GM11168 (cell line): ENCODE data around the gene KDM4D.
"Not testable (repeated sequence)": the region's sequence is repeated elsewhere in the genome, so short reads cannot be mapped to it uniquely, and the experiment has no call there.

ENCODE experiments used
- in situ Hi-C: fragments of 300-500 bp; cut with MboI; formaldehyde crosslinking; loops from one replicate; pipeline ENCODE4 v1.12.0; 2022; ENCODE audit warnings: low sequenced_read_pairs; ENCODE audit not compliant: unreplicated experiment

The KDM4D gene

DNA sequence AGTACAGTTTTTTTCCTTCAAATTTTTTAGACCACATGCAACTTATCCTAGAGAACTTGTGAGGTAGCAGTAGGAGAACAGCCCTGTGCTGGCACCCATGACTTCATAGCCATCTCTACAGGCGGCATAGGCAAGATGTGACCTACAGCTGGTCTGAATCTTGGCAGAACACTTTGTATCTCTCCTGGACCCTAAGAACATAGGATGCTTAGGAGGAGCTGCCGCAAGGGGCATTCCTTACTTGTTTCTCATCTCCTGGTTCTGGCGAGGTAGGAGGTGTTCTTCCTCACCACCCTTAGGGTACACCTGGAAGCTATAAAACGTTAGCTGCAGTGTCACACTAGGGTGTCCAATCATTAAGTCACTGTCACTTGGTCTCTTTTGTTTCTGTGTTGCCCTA, 16.5 kb upstream of the KDM4D start:
- in situ Hi-C loops, result no loop called here

DNA sequence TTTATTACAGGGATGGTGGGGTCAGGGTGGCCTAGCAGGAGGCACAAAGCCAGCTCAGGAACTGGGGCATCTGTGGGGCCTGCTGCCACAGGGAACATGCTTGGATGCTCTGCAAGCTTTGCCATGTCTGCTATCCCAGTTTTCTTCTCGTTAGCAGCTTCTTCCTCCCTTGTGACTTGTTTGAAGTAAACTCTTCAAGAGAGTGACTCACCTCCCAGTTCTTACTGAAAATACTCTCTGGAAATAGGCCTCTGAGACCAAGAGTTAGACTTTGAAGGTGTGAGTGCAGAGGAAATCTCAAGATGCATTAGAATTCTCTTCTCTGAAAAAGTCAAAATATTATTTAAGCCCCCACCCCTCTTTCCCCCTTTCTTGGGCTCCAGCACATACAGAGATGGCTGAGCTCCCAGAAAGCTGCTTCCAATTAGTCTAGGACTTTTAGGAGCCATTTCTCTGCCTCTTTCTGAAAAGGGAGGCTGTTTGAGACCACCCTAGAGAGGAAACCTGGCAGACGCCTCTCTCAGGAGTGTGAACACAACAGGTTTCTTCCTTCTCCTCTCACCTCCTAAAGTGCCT, 15.3 kb upstream of the KDM4D start:
- in situ Hi-C loops, result no loop called here

DNA sequence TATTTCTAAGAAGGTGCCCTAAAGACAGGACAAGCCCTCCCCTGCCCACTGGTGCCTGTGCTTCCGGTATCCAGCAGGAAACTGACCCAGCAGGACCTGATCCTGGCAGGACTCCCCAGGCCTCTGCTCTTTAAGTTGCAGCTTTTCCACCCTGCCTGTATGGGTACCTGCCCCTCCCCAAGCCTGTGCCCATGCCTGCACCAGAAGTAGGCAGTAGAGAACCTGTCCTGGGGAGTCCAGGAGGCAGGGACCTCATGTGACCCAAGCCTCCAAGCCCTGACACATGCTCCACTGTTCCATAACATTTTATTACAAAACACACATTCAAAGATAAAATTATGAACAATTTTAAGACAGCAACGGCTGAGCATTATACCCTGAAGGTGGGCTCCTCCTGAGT, 14.3 kb upstream of the KDM4D start:
- in situ Hi-C loops, result no loop called here

DNA sequence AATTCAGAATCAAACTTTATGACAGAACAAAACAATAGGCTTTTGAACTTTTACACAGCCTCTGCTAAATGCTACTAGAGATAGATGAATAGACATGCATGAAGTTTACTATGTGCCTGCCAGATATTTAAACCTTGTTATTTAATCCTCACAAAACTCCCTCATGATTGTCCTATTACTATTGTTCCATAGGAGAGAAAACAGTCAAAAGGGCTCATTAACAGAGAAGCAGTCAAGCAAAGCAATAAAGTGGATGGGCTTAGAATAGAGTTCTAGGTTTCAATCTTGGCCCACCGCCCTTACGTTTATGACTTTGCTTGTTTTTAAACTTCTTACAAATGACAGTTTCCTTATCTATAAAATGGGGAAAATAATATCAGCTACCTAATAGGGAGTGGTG, 13.0 kb upstream of the KDM4D start:
- in situ Hi-C loops, result no loop called here

DNA sequence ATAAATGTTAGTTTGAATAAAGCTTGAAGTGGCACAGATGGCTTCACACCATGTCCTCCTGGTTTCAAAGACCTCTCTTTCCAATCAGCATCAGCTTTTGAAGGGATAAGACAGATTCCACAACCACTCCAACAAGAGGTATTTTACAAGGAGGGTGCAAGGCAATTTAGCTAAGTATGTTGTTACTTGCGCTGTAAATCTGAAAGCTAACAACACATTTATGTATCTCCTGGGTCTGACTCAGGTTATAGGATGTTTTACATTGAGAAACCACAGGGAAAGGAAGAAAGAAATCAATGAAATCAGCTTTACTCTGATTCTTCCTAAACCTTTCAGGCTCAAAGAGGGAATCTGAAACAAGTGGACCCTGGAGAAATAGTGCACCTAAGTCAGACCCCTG, 12.3 kb upstream of the KDM4D start:
- in situ Hi-C loops, result no loop called here

DNA sequence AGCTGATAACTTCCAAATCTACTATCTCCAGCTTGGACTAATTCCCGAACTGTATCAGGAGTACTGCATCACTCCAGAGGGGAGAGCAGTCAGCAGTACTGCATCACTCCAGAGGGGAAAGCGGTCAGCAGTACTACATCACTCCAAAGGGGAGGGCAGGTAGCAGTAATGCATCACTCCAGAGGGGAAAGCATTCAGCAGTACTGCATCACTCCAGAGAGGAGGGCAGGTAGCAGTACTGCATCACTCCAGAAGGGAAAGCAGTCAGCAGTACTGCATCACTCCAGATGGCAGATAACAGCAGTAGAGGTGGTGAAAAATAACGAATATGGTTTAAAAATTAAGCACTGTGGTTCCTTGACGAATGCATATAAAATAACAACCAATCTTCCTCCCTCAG, 8.6 kb upstream of the KDM4D start:
- in situ Hi-C loops, result no loop called here

DNA sequence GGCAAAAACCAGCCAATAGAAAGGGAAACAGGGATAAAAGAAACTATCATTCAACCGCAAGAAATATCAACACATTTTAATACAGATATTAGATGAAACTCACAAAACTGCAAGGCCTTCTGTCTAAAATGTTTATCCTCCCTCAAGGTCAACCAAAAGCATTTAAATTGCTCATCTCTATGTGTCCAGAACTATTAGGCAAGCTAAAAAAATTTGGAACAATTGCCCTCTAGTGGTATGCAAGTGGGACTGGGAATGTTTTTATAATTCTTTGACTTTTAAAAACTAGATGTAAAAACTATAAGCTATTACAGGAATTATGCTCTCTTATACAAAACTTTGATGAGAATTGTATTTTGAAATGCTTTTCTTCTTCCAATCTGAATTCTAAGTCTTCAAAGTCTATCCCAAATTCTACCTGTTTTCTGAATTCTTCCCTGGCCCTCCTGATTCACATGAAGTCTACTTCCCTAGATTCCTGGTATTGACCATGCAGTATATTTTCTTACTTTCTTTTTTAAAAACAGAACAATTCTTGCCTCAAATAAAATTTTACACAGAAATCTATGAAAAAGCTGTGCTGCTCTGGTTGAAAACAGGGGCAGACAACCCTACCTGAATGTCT, 5.1 kb upstream of the KDM4D start:
- in situ Hi-C loops, result no loop called here

DNA sequence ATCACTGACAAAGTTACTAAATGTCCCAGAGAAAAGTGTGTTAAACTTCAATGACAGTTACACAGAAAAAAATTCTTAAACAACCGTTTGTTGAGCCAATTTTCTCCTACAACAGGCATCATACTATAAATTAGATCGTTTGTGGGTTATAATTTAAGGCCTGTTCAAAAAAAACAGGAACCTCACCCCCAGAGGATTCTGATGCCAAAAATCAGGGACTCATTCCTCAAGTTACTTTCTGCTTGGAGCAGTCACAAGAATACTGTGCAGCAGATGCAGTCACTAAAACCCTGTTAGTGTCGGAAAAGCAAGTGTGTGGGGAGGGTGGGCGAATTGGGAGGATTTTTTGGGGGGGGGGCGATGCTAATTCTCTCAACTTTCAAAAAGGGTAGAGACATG, 810 bp upstream of the KDM4D start:
- in situ Hi-C loops, result no loop called here

DNA sequence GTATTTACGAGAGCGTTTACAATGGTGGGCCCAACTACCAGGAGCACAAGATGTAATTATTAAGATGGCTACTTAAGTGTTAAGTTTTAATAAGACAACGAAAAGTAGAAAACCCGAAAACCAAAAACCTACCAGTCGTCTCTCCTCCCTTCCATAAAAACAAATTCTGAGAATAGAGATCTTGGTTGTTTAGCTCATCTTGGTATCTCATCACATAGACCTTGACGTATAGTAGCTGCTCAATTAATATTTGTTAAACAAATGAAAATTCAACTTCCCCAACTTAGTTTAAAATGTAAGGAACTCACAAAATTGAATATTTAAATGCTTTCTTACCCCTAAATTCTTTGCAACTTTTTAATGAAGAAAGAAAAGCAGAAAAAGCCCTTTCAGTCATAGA, 669 bp downstream of the KDM4D start:
- in situ Hi-C loops, result no loop called here

DNA sequence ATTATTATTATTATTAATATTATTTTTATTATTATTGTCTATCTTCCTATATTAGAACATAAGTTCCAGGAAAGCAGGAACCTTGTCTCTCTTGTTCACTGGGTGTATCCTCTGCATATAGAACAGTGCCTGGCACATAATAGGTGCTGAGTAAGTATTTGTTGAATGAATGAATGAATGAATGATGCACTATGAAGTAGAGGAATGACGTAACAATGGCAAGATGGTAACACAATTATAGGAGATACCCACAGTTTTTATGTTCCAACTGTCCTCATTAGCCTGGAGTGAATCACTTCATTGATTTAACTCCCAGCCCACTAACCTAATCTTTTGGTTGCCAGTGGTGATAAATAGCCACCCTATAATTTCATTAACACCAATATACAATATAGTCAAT, 2.1 kb downstream of the KDM4D start:
- in situ Hi-C loops, result no loop called here

DNA sequence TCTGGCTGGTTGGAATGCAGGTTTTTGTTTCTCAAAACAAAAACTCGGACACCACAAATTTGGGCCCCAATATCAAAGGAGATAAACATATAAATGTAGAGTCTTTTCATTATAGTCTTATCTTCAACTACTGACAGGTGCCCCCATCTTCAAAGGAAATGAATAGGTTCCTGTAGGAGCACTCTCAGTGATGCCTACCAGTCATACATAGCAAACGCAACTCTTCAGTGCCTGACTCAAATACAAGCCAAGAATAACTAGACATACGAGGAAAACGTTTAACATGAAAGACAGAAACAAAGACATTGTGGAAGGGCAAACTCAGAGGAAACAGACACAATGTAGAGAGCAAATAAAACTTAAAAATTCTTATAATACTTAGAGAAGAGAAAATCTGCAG, 13.9 kb downstream of the KDM4D start:
- in situ Hi-C loops, result no loop called here

DNA sequence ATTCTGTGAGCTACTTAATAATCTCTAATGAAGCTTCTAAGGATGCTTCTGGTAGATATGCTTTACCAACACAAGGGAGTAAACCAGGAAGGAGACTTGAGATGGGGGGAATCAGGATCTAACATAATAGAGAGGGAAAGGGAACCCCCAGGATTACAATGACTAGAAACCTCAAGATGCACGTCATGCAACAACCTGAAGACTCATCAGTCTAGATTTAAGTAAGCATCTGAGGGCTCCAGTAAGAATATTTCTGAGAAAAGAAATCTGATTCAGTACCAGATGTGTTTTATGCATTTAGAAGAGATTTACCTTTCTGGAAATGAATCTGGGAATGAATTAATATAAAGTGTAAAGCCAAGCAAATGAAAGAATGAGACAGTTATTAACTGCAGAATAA, 15.2 kb downstream of the KDM4D start:
- in situ Hi-C loops, result no loop called here

DNA sequence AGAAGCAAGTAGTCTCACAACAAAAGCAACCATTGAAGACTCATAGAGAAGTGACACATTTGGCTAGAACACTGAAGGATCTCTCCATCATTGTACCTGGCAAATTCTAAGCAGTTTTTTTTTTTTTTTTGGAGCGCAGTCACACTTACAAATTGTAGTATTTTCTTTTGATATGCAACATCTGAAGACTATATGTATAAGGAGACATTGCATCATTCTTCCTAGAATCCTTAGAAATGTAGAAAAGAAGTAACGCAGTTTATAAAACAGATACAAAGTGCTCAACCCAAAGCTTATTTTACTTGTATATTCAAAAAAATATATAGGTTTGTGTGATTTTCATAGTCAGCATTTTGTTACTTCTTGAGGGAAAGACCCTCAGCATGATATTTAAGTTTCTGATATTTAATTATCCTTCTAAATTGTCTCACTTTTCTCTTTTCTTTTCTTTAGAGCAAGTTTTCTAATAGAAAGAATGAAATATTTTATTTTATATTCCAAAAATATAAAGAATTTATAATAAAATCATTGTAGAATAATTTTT, 20.0 kb downstream of the KDM4D start:
- in situ Hi-C loops, result no loop called here

DNA sequence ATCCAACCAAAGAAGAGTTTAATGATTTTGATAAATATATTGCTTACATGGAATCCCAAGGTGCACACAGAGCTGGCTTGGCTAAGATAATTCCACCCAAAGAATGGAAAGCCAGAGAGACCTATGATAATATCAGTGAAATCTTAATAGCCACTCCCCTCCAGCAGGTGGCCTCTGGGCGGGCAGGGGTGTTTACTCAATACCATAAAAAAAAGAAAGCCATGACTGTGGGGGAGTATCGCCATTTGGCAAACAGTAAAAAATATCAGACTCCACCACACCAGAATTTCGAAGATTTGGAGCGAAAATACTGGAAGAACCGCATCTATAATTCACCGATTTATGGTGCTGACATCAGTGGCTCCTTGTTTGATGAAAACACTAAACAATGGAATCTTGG, 23.9 kb downstream of the KDM4D start:
- in situ Hi-C loops, result no loop called here

DNA sequence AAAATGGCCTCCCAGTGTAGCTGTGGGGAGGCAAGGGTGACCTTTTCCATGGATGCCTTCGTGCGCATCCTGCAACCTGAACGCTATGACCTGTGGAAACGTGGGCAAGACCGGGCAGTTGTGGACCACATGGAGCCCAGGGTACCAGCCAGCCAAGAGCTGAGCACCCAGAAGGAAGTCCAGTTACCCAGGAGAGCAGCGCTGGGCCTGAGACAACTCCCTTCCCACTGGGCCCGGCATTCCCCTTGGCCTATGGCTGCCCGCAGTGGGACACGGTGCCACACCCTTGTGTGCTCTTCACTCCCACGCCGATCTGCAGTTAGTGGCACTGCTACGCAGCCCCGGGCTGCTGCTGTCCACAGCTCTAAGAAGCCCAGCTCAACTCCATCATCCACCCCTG, 24.8 kb downstream of the KDM4D start:
- in situ Hi-C loops, result no loop called here

DNA sequence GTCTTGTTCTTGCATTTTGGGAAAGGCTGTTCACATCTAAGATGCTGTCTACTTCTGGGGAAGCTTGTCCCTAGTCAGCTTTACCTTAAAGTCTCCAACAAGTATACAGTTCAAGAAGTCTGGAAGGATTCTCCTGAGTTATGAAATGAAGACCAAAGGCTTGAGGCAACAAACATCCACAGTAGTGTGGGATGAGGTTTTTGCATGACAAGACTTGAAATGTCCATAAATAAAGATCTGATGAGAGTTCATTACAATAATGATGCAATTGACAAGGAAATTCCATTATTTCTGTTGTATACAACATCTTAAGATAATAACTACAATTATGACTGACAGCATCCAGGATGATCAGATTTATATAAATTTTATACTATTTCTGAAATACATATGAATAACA, 30.2 kb downstream of the KDM4D start:
- in situ Hi-C loops, result no loop called here

DNA sequence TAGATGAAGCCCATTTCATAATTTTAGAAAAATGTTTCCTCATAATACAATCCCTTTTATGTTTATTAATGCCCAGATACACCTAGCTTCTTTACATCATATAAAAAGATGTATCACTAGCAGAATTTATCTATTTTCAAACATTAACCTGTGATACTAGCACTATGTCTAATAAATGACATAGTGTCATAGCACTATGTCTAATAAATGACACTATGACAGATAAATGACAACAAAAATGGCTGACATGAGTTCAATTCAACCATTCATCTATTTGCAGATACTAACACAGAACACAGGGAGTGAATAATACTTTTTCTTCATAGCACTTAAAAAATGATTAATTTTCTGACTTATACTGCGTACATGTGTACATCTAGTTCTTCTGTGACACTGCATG, 32.1 kb downstream of the KDM4D start:
- in situ Hi-C loops, result no loop called here

DNA sequence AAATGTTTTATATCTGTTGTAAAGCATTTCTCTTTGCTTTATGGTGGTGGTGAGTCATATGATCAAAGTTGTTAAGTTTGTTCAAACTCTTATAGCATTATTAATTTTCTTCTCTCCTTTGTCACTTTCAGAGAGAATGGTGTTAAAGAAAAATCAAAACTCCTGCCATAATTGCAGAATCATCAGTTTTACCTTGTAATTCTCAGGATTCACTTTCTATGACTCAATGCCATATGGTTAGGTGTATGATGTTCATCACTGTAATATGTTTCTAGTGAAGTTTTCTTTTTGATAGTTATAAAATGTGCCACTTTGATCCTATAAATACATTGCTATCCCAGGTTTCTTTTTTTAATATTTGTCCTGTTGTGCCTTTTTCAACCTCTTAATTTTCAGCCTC, 37.9 kb downstream of the KDM4D start:
- in situ Hi-C loops, result no loop called here

DNA sequence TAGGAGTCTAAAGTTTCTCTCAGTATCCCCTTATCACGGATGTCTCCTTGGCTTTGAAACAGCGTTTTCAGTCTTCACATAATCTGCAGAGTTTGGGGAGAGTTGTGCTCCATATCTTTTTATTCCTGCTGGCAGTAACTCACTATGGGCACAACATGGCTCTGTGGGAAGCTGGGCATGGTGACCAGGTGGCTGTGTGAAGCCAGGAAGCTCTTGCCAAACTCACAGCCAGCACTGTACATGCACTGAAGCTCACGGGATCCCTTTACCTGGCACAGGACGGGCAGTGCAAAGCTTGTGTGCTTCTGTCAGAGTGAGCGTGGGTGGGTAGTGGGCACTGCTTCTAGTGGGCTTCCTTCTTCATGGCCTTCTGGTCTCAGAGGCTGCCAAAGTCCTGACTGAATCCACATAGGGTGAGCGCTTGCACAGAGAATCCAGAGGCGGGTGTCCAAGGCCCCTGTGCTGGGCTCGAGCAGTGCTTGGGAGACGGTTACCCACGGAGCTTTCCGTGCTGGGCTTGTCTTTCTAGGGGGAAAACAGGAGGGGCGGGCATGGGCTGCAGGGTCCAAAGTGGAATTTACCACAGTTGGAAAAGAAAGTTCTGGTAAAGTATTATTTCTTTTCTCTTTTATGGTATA, 40.8 kb downstream of the KDM4D start:
- in situ Hi-C loops, result no loop called here

DNA sequence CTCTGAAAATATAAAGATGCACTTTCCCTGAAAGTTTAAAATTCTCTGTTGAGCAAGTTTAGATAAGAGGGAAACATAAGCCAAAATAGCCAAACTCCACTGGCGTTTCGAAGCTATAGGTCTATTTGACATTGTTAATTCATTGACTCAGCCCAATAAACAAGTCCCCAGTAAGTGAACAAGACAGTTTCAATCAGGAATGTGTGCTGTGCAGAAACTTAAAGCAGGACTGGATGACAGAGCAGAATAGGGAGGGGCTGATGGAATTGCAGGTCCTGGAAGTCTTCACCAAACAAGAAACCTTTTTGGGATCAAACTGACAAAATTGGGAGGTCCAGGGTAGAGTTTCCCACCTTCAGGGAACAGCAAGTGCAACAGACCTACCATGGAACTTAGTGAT, 42.6 kb downstream of the KDM4D start:
- in situ Hi-C loops, result no loop called here

DNA sequence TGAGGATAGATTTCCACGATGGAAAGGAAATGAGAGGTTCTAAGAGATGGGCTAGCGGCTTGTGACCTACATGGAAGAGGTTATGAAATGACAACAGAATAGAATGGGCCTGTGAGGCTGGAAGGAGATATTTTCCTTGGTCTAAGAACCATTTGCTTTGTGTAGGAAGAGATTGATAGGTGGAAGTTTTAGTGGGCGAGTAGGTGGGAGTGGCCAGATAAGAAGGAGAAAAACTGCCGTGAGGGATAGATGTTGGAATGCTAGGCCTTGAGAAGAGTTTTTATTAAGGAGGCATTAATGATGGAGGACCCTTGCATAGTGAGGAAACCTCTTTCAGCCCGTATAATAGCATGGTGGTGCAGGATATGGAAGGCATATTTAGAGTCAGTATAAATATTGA, 48.0 kb downstream of the KDM4D start:
- in situ Hi-C loops, result not testable (repeated sequence)

DNA sequence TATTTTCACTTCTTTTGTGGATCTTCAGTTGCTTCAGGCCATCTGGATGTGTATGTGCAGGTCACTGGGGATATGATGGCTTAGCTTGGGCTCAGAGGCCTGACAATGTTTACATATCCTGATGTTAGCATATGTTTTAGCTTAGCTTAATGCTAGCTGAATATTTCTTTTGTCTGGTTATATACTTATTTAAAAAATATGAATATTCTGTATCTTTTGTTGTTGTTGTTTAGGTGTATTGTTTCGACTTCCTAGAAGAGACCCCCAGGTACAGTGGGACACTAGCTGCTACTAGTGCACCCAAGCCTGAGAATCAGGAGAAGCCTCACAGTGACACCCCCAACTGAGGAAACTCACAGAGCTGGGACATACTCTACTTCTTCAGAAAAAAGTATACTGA, 51.4 kb downstream of the KDM4D start, which contains the start of gene KDM4E:
TSS of gene KDM4E (plus strand) at position 301 of the 400 bp plus-strand sequence. CDS start 300 bp downstream, outside the sequence.
- in situ Hi-C loops, result no loop called here
